Glomerular endothelial cell (primary cell): ENCODE data around the gene PCDHB4. TPM values are rescaled to one million over a fixed set of nuclear protein-coding genes. Genes with fewer than 3 reads are reported as not detected.
"Not testable (repeated sequence)": the region's sequence is repeated elsewhere in the genome, so short reads cannot be mapped to it uniquely, and the experiment has no call there.

Experiments
- DNase-seq: peaks from one replicate; pipeline ENCODE4 v3.0.0-alpha.2; 2011; ENCODE audit warnings: low read depth, low spot score; ENCODE audit errors: extremely low read depth
- total RNA-seq: library from RNA; depleted of rRNA; stranded (reverse); fragments of >200 nt; gene quantifications from 2 replicates; pipeline ENCODE4 v1.2.3, GENCODE V29; 2015

The PCDHB4 gene
- total RNA-seq, 1 donor from 2014 or later = 0.53 TPM

DNA sequence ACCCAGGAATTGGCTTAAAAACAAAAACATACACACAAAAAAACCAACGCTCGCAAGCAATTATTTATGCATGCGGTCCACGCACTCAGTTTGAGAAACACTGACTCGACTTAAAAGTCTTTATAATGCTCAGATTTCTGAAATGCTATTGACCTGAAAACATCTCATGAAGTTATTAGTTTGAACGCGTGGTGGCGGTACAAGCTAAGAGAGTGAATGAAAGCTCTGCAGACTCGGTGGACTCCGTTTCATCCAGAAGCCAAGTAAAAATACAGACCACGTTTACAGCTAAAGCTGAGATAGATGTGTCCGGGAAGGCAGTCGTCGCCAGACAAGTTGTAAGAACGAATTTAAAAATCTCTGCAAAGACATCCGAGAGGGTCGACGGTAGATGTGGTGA lies 28.2 kb downstream of the PCDHB4 start, which contains the start of gene PCDHB6:
PCDHB6 (plus strand) TSS at position 246 of the 400 bp plus-strand sequence. CDS start 201 bp downstream, outside the sequence.
- DNase-seq = no peak

DNA sequence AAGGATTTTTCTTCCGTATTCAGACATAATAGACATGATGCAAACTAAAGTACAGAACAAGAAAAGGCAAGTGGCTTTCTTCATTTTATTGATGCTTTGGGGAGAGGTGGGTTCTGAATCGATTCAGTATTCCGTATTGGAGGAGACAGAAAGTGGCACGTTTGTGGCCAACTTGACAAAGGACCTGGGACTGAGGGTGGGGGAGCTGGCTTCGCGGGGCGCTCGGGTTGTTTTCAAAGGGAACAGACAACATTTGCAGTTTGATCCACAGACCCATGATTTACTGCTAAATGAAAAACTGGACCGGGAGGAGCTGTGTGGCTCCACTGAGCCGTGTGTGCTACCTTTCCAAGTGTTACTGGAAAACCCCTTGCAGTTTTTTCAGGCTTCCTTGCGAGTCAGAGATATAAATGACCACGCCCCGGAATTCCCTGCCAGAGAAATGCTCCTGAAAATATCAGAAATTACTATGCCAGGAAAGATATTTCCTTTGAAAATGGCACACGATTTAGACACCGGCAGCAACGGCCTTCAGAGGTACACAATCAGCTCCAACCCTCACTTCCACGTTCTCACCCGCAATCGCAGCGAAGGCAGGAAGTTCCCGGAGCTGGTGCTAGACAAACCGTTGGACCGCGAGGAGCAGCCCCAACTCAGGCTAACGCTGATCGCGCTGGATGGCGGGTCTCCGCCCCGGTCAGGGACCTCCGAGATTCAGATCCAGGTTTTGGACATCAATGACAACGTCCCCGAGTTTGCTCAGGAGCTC lies 28.8 kb downstream of the PCDHB4 start:
- no peak for DNase-seq

DNA sequence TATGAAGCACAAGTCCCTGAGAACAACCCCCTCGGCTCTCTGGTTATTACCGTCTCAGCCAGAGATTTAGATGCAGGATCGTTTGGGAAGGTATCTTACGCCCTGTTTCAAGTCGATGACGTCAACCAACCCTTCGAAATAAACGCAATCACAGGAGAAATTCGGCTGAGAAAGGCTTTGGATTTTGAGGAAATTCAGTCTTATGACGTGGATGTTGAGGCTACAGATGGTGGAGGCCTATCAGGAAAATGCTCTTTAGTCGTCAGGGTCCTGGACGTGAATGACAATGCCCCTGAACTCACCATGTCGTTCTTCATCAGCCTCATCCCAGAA lies 29.3 kb downstream of the PCDHB4 start:
- no peak for DNase-seq

DNA sequence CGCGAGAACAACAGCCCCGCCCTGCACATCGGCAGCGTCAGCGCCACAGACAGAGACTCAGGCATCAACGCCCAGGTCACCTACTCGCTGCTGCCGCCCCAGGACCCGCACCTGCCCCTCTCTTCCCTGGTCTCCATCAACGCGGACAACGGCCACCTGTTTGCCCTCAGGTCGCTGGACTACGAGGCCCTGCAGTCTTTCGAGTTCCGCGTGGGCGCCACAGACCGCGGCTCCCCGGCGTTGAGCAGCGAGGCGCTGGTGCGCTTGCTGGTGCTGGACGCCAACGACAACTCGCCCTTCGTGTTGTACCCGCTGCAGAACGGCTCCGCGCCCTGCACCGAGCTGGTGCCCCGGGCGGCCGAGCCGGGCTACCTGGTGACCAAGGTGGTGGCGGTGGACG lies 30.0 kb downstream of the PCDHB4 start:
- not testable (repeated sequence) for DNase-seq

DNA sequence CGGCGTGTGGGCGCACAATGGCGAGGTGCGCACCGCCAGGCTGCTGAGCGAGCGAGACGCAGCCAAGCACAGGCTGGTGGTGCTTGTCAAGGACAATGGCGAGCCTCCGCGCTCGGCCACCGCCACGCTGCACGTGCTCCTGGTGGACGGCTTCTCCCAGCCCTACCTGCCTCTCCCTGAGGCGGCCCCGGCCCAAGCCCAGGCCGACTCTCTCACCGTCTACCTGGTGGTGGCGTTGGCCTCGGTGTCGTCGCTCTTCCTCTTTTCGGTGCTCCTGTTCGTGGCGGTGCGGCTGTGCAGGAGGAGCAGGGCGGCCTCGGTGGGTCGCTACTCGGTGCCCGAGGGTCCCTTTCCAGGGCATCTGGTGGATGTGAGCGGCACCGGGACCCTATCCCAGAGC lies 30.5 kb downstream of the PCDHB4 start:
- not testable (repeated sequence) for DNase-seq

DNA sequence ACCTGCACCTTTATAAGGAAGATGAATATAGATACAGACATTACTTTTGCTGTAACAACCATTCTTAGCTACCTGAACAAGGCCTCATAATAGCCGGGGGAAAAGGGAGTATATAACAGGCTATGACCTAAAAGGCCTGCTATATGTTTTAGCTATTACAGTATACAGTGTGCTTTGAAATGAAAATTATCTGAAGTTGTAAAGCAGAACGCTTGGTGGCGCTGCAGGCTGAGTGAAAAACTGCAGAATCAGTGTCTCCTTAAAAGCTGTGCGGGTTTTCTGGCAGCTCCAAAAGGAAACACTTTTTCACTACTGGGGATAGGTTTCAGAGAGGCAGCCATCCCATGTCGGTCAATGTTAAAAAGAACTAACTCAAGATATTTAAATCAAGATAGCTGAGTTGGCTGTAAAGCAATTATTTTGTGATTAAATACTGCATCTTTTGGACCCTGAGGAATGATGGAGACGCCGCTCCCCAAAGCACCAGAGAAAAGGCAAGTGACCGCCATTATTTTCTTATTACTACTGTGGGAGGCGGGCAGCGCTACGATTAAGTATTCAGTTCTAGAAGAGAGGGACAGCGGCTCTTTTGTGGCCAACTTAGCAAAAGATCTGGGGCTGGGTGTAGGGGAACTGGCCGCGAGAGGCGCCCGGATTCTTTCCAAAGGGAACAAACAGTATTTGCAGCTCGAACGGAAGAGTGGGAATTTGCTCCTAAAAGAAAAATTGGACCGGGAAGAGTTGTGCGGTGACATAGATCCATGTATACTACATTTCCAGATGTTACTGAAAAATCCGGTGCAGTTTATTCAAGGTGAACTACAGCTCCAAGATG lies 34.1 kb downstream of the PCDHB4 start:
- no peak for DNase-seq

DNA sequence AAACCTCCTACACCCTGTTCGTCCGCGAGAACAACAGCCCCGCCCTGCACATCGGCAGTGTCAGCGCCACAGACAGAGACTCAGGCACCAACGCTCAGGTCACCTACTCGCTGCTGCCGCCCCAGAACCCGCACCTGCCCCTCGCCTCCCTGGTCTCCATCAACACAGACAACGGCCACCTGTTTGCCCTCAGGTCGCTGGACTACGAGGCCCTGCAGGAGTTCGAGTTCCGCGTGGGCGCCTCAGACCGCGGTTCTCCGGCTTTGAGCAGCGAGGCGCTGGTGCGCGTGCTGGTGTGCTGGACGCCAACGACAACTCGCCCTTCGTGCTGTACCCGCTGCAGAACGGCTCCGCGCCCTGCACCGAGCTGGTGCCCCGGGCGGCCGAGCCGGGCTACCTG lies 35.7 kb downstream of the PCDHB4 start:
- DNase-seq = not testable (repeated sequence)

DNA sequence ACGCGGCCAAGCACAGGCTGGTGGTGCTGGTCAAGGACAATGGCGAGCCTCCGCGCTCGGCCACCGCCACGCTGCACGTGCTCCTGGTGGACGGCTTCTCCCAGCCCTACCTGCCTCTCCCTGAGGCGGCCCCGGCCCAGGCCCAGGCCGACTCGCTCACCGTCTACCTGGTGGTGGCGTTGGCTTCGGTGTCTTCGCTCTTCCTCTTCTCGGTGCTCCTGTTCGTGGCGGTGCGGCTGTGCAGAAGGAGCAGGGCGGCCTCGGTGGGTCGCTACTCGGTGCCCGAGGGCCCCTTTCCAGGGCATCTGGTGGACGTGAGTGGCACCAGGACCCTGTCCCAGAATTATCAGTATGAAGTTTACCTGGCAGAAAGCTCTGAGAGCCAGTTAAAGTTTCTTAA lies 36.3 kb downstream of the PCDHB4 start:
- DNase-seq = not testable (repeated sequence)

DNA sequence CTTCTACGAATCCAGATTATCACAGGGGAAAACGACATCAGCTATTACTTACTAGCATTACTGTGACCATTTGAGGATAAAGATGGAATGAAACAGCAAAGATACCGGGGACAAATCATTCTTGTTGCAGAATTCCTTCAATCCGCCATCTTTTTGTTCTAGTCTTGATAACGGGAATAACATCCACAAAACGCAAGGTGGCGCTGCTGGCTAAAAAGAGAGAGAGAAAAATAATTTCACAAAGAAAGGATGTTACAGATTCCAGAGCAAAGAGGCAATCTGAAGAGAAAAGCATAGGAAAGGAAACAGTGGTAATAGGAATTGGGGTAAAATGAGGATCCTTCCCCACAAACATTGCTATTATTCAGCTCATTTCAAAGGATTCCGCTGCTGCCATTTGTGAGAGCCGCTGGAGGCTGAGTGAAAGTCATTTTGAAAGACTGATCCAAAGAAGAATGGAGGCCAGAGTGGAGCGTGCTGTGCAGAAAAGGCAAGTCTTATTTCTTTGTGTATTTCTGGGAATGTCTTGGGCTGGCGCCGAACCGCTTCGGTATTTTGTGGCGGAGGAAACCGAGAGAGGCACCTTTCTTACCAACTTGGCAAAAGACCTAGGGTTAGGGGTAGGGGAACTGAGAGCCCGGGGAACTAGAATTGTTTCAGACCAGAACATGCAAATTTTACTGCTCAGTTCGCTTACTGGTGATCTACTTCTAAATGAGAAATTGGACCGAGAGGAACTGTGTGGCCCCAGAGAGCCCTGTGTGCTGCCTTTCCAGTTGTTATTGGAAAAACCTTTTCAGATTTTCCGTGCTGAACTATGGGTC lies 51.0 kb downstream of the PCDHB4 start, which contains the start of gene PCDHB7:
PCDHB7 (plus strand) TSS at position 264 of the 824 bp plus-strand sequence; CDS start at position 456, 192 bp downstream.
- DNase-seq = no peak

DNA sequence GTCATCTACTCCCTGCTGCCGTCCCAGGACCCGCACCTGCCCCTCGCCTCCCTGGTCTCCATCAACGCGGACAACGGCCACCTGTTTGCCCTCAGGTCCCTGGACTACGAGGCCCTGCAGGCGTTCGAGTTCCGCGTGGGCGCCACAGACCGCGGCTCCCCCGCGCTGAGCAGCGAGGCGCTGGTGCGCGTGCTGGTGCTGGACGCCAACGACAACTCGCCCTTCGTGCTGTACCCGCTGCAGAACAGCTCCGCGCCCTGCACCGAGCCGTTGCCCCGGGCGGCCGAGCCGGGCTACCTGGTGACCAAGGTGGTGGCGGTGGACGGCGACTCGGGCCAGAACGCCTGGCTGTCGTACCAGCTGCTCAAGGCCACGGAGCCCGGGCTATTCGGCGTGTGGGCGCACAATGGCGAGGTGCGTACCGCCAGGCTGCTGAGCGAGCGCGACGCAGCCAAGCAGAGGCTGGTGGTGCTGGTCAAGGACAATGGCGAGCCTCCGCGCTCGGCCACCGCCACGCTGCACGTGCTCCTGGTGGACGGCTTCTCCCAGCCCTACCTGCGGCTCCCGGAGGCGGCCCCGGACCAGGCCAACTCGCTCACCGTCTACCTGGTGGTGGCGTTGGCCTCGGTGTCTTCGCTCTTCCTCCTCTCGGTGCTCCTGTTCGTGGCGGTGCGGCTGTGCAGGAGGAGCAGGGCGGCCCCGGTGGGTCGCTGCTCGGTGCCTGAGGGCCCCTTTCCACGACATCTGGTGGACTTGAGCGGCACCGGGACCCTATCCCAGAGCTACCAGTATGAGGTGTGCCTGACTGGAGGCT lies 52.9 kb downstream of the PCDHB4 start:
- not testable (repeated sequence) for DNase-seq

Other genes starting within 250 kb of the PCDHB4 start
- gene PCDHA12, start 246.5 kb upstream of the PCDHB4 start, total RNA-seq = not detected in 2 replicates
- 0.10 and 0.12 TPM in 2 replicates for gene PCDHA13, start 239.7 kb upstream of the PCDHB4 start, total RNA-seq
- 0.06 TPM in 1 of 2 replicates, not detected in the other for gene PCDHAC1, start 195.5 kb upstream of the PCDHB4 start, total RNA-seq
- not detected in 2 replicates for gene PCDHAC2, start 155.3 kb upstream of the PCDHB4 start, total RNA-seq
- not detected in 2 replicates for gene PCDHB1, start 70.4 kb upstream of the PCDHB4 start, total RNA-seq
- 0.12 and 0.15 TPM in 2 replicates for gene PCDHB2, start 27.2 kb upstream of the PCDHB4 start, total RNA-seq
- 0.23 and 0.58 TPM in 2 replicates for gene PCDHB3, start 21.3 kb upstream of the PCDHB4 start, total RNA-seq
- 2.5 and 4.1 TPM in 2 replicates for gene PCDHB5, start 13.4 kb downstream of the PCDHB4 start, total RNA-seq
- gene PCDHB6, start 28.2 kb downstream of the PCDHB4 start, total RNA-seq = 0.05 and 0.06 TPM in 2 replicates
- gene PCDHB7, start 50.8 kb downstream of the PCDHB4 start, total RNA-seq = 1.6 and 2.4 TPM in 2 replicates
- gene PCDHB8, start 56.0 kb downstream of the PCDHB4 start, total RNA-seq = 0.34 and 0.88 TPM in 2 replicates
- gene PCDHB16, start 60.6 kb downstream of the PCDHB4 start, total RNA-seq = 0.05 and 1.1 TPM in 2 replicates
- gene PCDHB9, start 65.3 kb downstream of the PCDHB4 start, total RNA-seq = 0.15 and 0.41 TPM in 2 replicates
- 1.1 and 1.3 TPM in 2 replicates for gene PCDHB10, start 70.5 kb downstream of the PCDHB4 start, total RNA-seq
- 0.58 and 1.5 TPM in 2 replicates for gene PCDHB11, start 77.8 kb downstream of the PCDHB4 start, total RNA-seq
- gene PCDHB12, start 86.9 kb downstream of the PCDHB4 start, total RNA-seq = 0.19 and 0.58 TPM in 2 replicates
- 1.8 and 3.0 TPM in 2 replicates for gene PCDHB13, start 92.1 kb downstream of the PCDHB4 start, total RNA-seq
- 1.6 and 6.7 TPM in 2 replicates for gene PCDHB14, start 101.5 kb downstream of the PCDHB4 start, total RNA-seq
- gene PCDHB15, start 123.6 kb downstream of the PCDHB4 start, total RNA-seq = 0.97 and 1.7 TPM in 2 replicates
- 0.76 TPM in 1 of 2 replicates, not detected in the other for gene SLC25A2, start 182.2 kb downstream of the PCDHB4 start, total RNA-seq
- 51.0 and 52.6 TPM in 2 replicates for gene TAF7, start 199.0 kb downstream of the PCDHB4 start, total RNA-seq
- 0.39 and 1.2 TPM in 2 replicates for gene PCDHGA1, start 208.7 kb downstream of the PCDHB4 start, total RNA-seq
- 2.6 and 4.1 TPM in 2 replicates for gene PCDHGA2, start 216.9 kb downstream of the PCDHB4 start, total RNA-seq
- 1.6 and 4.0 TPM in 2 replicates for gene PCDHGA3, start 222.0 kb downstream of the PCDHB4 start, total RNA-seq
- 0.82 and 2.3 TPM in 2 replicates for gene PCDHGB1, start 228.3 kb downstream of the PCDHB4 start, total RNA-seq
- gene PCDHGA4, start 233.2 kb downstream of the PCDHB4 start, total RNA-seq = 5.7 and 9.2 TPM in 2 replicates
- gene PCDHGB2, start 238.2 kb downstream of the PCDHB4 start, total RNA-seq = 3.8 and 4.7 TPM in 2 replicates
- gene PCDHGA5, start 242.3 kb downstream of the PCDHB4 start, total RNA-seq = 0.82 and 2.1 TPM in 2 replicates
- gene PCDHGB3, start 248.4 kb downstream of the PCDHB4 start, total RNA-seq = 2.6 and 5.5 TPM in 2 replicates